ENCODE results near the gene TMEM184C.

- TF ChIP-seq, protein P1, sequence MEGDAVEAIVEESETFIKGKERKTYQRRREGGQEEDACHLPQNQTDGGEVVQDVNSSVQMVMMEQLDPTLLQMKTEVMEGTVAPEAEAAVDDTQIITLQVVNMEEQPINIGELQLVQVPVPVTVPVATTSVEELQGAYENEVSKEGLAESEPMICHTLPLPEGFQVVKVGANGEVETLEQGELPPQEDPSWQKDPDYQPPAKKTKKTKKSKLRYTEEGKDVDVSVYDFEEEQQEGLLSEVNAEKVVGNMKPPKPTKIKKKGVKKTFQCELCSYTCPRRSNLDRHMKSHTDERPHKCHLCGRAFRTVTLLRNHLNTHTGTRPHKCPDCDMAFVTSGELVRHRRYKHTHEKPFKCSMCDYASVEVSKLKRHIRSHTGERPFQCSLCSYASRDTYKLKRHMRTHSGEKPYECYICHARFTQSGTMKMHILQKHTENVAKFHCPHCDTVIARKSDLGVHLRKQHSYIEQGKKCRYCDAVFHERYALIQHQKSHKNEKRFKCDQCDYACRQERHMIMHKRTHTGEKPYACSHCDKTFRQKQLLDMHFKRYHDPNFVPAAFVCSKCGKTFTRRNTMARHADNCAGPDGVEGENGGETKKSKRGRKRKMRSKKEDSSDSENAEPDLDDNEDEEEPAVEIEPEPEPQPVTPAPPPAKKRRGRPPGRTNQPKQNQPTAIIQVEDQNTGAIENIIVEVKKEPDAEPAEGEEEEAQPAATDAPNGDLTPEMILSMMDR (IDR thresholded peaks at IDR 0.05), result no peak
- TF ChIP-seq ZNF138 (CRISPR knock-in tag; conservative IDR thresholded peaks at IDR 0.05) (no peak), SOX15 (CRISPR knock-in tag; IDR thresholded peaks at IDR 0.05) (no peak), ELF4 (CRISPR knock-in tag; IDR thresholded peaks at IDR 0.05; ENCODE audit: low read depth) (no peak), FOXJ3 (CRISPR knock-in tag; IDR thresholded peaks at IDR 0.05; ENCODE audit: borderline replicate concordance) (no peak), E2F5 (CRISPR knock-in tag; IDR thresholded peaks at IDR 0.05) (no peak)
Observed at GRCh38 chr4:147580396-147580795, 36.8 kb upstream of the TMEM184C start.

All from WTC11 (cell line).